HCT116 (cell line): Measurements from ENCODE around the gene ILF2.

Source experiments
- ATF3 ChIP-seq: IDR thresholded peaks from 2 replicates; pipeline ENCODE4 v1.6.1; 2012
- CEBPB ChIP-seq: IDR thresholded peaks from 2 replicates; pipeline ENCODE4 v1.6.1; 2012; ENCODE audit warnings: low read depth
- CTCF ChIP-seq, 3 experiments: fragments of 200-600 bp in 1 of 3; sonication (generic) in 1 of 3; IDR thresholded peaks in 2 of 3; conservative IDR thresholded peaks in 1 of 3; 2 replicates each; pipeline ENCODE4 v1.5.1; 2012 to 2017; ENCODE audit warnings: low read depth in 2 of 3, low read length in 2 of 3, antibody characterized with exemption in 1 of 3, borderline replicate concordance in 1 of 3, control low read depth in 1 of 3, mild to moderate bottlenecking in 1 of 3, mixed read lengths in 1 of 3, mixed run types in 1 of 3, moderate library complexity in 1 of 3; ENCODE audit not compliant: insufficient read depth in 1 of 3
- EGR1 ChIP-seq: IDR thresholded peaks from 2 replicates; pipeline ENCODE4 v1.6.1; 2012; ENCODE audit warnings: low read depth
- ELF1 ChIP-seq: IDR thresholded peaks from 2 replicates; pipeline ENCODE4 v1.6.1; 2012; ENCODE audit warnings: low read depth, borderline replicate concordance
- EZH2 ChIP-seq: fragments of 200-600 bp; sonication (generic); IDR thresholded peaks from 2 replicates; pipeline ENCODE4 v1.6.1; 2017; ENCODE audit warnings: antibody characterized with exemption, mixed run types
- MAX ChIP-seq: IDR thresholded peaks from 2 replicates; pipeline ENCODE4 v1.6.1; 2012
- POLR2A ChIP-seq: IDR thresholded peaks from 2 replicates; pipeline ENCODE4 v1.7.0; 2011; ENCODE audit warnings: borderline replicate concordance; ENCODE audit not compliant: insufficient read depth, insufficient read length; ENCODE audit errors: extremely low read depth
- REST ChIP-seq: IDR thresholded peaks from 2 replicates; pipeline ENCODE4 v1.6.1; 2012; ENCODE audit warnings: low read depth
- SIN3A ChIP-seq: IDR thresholded peaks from 2 replicates; pipeline ENCODE4 v1.6.1; 2012; ENCODE audit warnings: low read depth
- SP1 ChIP-seq: IDR thresholded peaks from 2 replicates; pipeline ENCODE4 v1.6.1; 2012; ENCODE audit warnings: low read depth

- TF ChIP-seq SP1: no peak
- TF ChIP-seq SIN3A: no peak
- no peak for TF ChIP-seq ELF1
- no peak for TF ChIP-seq REST
- no peak for TF ChIP-seq CEBPB
- TF ChIP-seq MAX: no peak
- no peak for TF ChIP-seq CTCF (IDR thresholded peaks at IDR 0.05 in 2 of 3, conservative IDR thresholded peaks at IDR 0.05 in 1 of 3; ENCODE audit: borderline replicate concordance in 1 of 3, insufficient read depth in 1 of 3, low read depth in 2 of 3, low read length in 2 of 3)
- no peak for TF ChIP-seq EGR1
- TF ChIP-seq POLR2A: no peak
- TF ChIP-seq EZH2: no peak
- no peak for TF ChIP-seq ATF3
Measured at GRCh38 chr1:153628638-153629342, 42.0 kb downstream of the ILF2 start.
